ENCODE measurements around the gene PTPRD. TPM values are rescaled to one million over a fixed set of nuclear protein-coding genes. Genes with fewer than 3 reads are reported as not detected.

PTPRD gene
- total RNA-seq, 1 experiment from 2014 or later = not detected

GRCh38 chr9:10235376-10235775 lies 377.4 kb downstream of the PTPRD start:
- CTCF ChIA-PET = no interaction called here
- Histone ChIP-seq H3K9me3 (ENCODE audit: control insufficient read depth, insufficient read depth, low read depth, low read length) (no peaks in the 10 kb centered on the region), H3K4me1 (ENCODE audit: control insufficient read depth, insufficient read depth, low read length) (no peaks in the 10 kb centered on the region), H3K36me3 (ENCODE audit: control insufficient read depth, insufficient read depth, low read length) (no peaks in the 10 kb centered on the region), H3K27ac (ENCODE audit: low read length) (no peak overlapping the region), H3K4me3 (ENCODE audit: low read depth in 2 of 2, low read length in 2 of 2) (no peak overlapping the region), H3K27me3 (ENCODE audit: control insufficient read depth, insufficient read depth, low read length) (no peaks in the 10 kb centered on the region)
- BruUV-seq (replicated peaks) = no TSS peak
- in situ Hi-C loops (cut with HindIII; ENCODE audit: low pct_unique_long_range_greater_than_20kb, low sequenced_read_pairs) (no loop called here), intact Hi-C loops (cut with micrococcal nuclease; ENCODE audit: unreplicated experiment) (no loop called here)
- ATAC-seq (no peak), DNase-seq (ENCODE audit: low read depth, low spot score) (no peak)
- POLR2A ChIA-PET = no interaction called here
- TF ChIP-seq TCF7L2 (IDR thresholded peaks at IDR 0.05; ENCODE audit: low read depth, low read length) = no peak

- DNase-seq (ENCODE audit: low read depth, low spot score) = no peak
- H3K4me3 ChIP-seq (ENCODE audit: low read depth in 2 of 2, low read length in 2 of 2) = no peak overlapping the region
- no peaks in the 10 kb centered on the region for H3K9me3 ChIP-seq (ENCODE audit: control insufficient read depth, insufficient read depth, low read depth, low read length)
- in situ Hi-C loops (cut with HindIII; ENCODE audit: low pct_unique_long_range_greater_than_20kb, low sequenced_read_pairs) (no loop called here), intact Hi-C loops (cut with micrococcal nuclease; ENCODE audit: unreplicated experiment) (no loop called here)
- no peak for TF ChIP-seq TCF7L2 (IDR thresholded peaks at IDR 0.05; ENCODE audit: low read depth, low read length)
- peak; percentile 6; the same call in 1 of the 2 replicates for TF ChIP-seq CTCF (IDR thresholded peaks at IDR 0.05)
- BruUV-seq (replicated peaks) = no TSS peak
- H3K27ac ChIP-seq (ENCODE audit: low read length) = no peak overlapping the region
- CTCF ChIA-PET = no interaction called here
- no peak for ATAC-seq
- H3K4me1 ChIP-seq (ENCODE audit: control insufficient read depth, insufficient read depth, low read length) = no peaks in the 10 kb centered on the region
- H3K27me3 ChIP-seq (ENCODE audit: control insufficient read depth, insufficient read depth, low read length) = no peaks in the 10 kb centered on the region
- POLR2A ChIA-PET = no interaction called here
- H3K36me3 ChIP-seq (ENCODE audit: control insufficient read depth, insufficient read depth, low read length) = no peaks in the 10 kb centered on the region
Observed at GRCh38 chr9:10232352-10232930, 380.4 kb downstream of the PTPRD start.

- Histone ChIP-seq H3K9me3 (ENCODE audit: control insufficient read depth, insufficient read depth, low read depth, low read length) (no peaks in the 10 kb centered on the region), H3K36me3 (ENCODE audit: control insufficient read depth, insufficient read depth, low read length) (no peaks in the 10 kb centered on the region), H3K4me1 (ENCODE audit: control insufficient read depth, insufficient read depth, low read length) (no peaks in the 10 kb centered on the region), H3K27ac (ENCODE audit: low read length) (no peak overlapping the region), H3K27me3 (ENCODE audit: control insufficient read depth, insufficient read depth, low read length) (no peaks in the 10 kb centered on the region), H3K4me3 (ENCODE audit: low read depth in 2 of 2, low read length in 2 of 2) (no peak overlapping the region)
- CTCF ChIA-PET = no interaction called here
- TF ChIP-seq REST (IDR thresholded peaks at IDR 0.05; ENCODE audit: insufficient read depth in 1 of 2, low read depth in 2 of 2, low read length in 1 of 2) = no peak
- no peak for TF ChIP-seq POLR2AphosphoS5 (IDR thresholded peaks at IDR 0.05; ENCODE audit: low read depth, low read length)
- TF ChIP-seq CTCF (IDR thresholded peaks at IDR 0.05) = no peak
- TF ChIP-seq TCF7L2 (IDR thresholded peaks at IDR 0.05; ENCODE audit: low read depth, low read length) = no peak
- no peak for TF ChIP-seq SIN3A (IDR thresholded peaks at IDR 0.05; ENCODE audit: borderline replicate concordance, insufficient read depth, low read depth, low read length)
- ATAC-seq (no peak), DNase-seq (ENCODE audit: low read depth, low spot score) (no peak)
- BruUV-seq (replicated peaks) = no TSS peak
- POLR2A ChIA-PET = no interaction called here
- intact Hi-C loops (cut with micrococcal nuclease; ENCODE audit: unreplicated experiment) (no loop called here), in situ Hi-C loops (cut with HindIII; ENCODE audit: low pct_unique_long_range_greater_than_20kb, low sequenced_read_pairs) (no loop called here)
Observed at GRCh38 chr9:10230512-10230911, 382.3 kb downstream of the PTPRD start.
